GM19395 (cell line): ENCODE results near the gene ITGA6.

Experiments
- ATAC-seq: cut with Tn5 transposase; IDR thresholded peaks from one replicate; pipeline ENCODE4 v1.9.1; 2021; ENCODE audit warnings: mild to moderate bottlenecking, moderate library complexity; ENCODE audit not compliant: unreplicated experiment

The ITGA6 gene

DNA sequence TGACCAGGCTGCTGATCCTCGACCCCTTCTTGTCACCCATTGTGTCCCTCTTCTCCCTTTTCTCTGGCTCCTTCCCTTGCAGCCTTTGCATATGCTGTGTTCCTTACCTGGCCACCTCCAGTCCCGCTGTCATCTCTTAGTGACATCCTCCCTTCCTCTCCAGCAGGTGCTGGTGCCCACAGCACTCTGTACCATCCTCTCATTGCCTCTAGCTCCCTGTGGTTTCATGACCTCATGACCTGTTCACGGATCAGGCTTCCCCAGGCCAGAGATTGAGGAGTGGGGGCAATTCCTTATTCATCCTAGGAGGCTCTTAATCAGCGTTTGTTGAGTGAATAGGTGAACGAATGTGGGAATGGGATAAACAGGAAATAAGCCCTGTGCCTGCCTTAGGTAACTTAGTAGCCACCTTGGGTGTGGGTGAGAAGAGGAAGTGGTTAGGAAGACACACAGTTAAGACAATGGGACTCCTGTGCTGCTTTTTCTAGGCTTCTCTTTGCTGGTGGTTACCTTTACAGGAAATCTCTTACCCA, 35.5 kb downstream of the ITGA6 start:
- no peak for ATAC-seq

DNA sequence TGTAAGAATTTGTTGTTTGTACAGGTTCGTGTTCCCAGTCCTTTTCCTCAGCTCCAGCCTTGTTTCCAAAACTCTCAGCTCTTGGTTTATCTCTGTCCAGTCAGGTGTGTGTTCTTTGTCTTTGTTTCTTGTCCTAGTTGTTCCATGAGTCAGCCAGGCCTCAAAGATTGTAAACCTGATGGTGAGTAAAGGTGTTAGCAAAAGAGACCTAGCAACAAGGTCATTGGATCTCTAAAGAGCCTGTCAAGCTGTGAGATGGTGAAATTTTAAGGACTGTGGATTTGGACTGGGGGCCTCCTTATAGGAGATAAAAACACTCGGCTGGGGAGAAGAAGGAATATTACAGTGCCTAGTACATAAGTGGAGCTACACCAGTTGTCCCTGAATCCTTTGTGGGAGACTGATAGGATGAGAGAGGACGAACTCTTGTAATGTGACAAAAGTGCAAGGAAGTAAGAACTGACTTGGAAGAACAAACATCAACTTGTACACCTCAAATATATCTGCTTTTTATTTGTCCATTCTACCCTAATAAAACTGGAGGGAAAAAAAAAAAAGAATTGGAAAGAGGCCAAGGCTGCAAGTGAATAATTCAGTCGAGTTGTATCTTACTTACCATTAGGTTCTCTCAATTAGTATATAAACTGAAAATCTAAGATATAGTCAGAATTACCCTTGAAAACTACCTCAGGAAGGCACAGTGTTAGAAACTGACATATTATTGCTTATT, 37.2 kb downstream of the ITGA6 start:
- ATAC-seq = no peak

DNA sequence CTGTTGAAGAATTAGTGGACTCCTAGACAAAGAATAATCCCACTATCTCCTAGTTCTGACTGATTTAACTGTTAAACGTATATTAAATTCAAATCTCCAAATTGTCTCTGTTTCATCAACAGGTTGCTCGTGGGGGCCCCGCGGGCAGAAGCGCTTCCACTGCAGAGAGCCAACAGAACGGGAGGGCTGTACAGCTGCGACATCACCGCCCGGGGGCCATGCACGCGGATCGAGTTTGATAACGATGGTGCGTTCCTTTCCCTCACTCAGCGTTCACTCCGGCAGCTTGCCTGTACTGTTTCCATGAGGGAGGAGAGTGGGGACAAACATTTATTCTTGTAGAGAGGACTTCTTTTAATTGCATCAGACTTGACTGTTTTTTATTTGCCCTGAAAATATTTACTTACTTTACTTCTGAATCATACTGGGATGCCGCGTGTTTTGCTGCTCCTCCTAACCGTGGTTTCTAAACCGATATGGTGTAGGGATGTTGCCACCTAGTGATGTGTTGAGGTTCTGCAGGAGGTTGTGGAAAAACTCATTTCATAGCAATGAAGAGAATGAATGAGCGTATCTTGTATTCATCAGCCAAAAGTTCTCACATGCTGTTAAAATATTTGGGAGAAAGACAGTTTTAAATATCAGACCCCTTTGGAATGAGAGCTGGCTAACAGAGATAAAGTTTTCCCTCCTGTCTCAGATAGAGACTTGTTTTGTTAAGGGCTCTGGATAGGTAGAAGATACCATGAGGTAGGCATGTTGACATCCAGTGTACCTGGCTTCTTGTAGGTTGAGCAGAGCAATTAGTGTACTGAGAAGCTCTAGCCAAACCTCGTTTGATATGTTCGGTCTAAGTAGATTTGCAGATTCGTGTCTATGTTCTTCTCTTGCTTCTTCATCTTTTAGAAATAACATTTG, 38.3 kb downstream of the ITGA6 start:
- ATAC-seq = no peak

DNA sequence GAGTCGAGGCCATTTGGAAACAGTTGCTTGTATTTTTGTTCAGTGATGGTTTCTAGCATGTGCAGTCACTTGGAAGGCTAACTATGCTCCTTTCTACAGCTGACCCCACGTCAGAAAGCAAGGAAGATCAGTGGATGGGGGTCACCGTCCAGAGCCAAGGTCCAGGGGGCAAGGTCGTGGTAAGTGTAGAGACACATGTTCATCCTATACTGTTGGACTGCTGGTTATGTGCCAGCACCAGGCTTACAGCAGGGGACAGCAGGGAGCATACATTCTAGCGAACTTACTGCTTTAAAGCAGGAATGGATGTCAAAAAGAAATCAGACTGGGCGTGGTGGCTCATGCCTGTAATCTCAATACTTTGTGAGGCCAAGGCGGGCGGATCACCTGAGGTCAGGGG, 40.0 kb downstream of the ITGA6 start:
- no peak for ATAC-seq

DNA sequence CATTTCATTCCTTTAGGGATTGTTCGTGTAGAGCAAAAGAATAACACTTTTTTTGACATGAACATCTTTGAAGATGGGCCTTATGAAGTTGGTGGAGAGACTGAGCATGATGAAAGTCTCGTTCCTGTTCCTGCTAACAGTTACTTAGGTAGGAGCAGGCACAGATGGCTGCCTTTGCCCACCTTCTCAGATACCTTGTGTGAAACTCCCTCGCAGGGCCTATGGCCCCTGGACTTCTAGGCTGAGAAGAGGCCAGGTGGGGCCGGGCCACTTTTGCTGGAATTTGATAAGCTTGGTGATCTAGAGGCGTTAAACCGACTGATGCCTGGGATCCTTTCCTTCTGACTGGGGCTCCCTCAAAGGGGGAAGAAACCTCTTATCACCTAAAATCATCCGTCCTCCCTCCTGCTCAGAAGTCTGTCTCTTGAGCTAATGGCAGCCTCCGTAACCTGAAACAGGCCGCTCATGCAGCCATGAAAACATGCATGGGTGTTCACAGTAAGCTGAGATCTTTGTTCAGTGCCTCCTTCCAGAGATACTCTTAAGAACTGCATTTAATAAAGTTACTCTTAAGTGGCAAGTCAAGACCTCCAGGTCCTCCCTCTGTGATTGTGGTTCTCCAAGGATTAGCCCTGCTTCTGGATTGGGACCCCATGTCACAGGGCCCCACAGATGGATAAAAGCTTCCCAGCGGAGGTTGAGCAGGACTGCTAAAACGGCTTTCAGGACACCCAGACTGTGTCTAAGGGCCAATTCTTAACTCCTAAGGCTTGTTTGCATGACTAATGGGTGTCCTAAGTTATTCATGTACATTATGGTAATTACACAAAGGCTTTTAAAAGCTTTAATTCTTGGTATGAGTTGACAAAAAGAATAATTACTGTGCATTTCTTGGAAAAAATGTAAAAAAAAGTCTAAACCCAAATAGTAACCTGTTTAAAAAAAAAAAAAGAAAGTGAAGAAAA, 43.9 kb downstream of the ITGA6 start:
- ATAC-seq = no peak

DNA sequence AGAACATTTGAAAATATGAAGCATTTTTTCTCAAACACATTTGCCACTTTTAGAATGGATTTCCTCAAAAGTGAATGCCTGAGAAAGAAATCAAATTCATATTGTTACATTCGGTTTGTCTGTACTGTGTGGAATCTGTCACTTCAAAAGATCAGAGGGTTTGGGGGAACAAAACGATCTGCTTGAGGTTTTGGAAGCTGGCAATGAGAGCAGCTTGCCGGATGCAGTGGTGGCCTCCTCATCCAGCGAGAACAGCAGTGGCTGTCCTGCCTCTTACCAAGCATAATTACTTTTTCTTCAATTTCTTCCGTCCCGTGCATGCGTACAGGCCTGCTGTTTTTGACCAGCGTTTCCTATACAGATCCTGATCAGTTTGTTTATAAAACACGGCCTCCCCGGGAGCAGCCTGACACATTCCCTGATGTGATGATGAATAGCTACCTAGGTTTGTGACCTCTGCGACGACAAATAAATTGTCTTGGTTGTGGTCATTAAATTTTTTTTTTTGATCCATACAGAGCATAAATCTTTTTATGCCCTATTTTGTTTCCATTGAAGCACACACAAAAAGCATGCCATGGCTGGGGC, 45.2 kb downstream of the ITGA6 start:
- ATAC-seq = no peak

DNA sequence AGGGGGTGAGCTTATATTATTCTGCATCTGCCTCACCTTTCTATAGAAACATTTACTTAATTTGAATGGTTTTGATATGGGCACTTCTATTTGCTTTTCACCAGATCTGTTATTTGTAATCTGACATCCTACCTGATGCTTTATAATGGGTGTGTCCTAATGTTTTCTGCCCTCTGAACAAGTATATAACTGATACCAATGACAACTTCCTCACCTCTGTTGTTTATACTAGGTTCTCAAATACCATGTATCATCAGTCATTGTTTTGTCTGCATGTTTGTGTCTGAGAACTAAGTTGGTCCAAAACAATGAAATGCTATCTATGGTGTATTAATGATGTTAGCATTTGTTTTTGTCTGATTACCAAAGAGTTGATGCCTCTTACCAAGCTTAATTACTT, 45.8 kb downstream of the ITGA6 start:
- ATAC-seq = no peak

DNA sequence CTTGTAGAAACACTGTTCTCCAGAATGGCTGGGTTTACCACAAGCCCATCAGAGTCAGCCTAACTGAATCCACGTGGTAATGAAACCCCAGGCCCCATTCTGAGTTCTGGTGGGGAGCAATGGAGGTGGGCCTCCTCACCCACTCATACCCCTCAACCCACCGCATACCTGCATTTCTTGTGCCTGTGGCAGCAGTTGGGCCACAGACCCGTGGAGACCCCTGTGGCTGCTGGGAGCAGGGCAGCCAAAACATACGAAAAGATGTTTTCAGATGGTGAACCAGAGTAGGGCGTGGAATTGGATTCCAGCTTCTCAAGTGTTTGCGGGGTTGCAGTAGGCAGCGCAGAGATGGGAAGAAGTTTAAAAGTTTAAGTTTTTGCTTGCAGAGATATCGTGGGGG, 51.0 kb downstream of the ITGA6 start:
- no peak for ATAC-seq

DNA sequence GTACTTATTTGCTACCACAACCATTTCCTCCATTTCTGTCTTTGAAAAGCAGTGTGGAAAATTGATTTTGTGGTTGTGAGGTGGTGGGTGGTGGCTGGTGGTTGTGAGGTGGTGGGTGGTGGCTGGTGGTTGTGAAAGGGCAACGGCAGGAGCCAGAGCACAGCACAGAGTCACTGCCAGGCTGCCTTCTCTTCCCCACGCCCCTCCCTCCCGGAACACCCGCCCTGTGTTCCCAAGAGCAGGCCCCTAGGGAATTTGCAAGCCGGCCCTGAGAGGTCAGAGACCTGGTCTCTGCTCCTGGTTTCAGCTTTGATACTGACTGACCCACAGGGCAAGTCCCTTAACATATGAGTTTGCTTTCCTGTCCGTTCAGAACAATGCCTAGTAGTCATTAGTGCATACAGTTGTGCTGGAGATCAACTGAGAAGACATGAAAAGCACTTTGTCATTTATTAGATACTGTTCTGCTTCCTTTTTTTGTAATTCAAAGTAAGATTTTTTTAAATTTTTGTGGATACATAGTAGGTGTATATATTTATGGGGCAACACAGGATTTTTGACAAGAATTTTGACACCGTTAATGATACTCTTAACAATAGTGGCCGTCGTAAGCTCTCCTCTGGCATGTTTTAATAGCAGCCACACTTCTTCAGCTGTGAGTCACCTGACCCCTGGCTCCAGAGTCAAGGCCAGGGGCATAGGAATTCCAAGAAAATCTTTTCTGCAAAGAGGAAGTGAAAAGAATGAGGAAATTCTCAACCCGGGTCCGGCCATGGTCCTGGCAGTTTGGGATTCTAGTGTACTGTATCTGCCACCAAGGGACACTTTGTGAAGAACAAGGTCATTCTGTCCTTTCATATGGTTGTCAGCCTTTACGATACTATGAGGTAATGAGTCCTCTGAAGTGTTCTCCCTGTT, 53.2 kb downstream of the ITGA6 start:
- ATAC-seq = no peak

DNA sequence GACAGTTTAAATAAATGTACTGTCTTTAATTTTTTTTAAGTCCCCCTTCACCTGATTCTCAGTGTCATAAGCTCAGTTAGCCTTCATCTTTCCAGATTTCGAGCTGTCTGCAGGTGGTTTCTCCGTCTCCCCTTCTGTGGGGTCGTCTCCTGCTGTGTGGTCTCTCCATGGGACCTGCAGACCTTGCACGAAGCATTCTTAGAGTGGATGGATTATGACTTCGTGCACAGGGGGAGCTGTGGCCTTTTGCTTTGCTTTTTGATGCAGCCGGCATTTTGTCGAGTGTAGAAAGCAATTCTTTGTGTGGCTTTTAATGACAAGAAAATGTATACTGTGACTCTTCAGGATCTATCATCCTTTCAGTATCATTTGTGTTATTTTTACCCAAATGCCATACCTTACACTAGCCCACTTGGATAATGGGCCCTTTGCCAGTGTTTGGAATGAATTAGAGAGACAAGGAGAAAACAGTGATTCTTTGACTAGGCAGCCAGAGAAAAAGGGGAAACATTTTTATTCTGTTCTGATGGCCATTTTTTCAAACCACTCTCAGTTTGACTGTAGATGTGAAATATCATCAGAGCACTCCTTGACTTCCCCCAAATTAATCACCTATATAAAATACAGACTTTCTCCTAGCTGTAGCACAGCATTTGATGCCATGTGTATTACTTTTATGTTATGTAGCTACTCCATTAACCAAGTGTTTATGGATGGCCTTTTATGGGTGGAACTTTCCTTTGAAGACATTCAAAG, 54.3 kb downstream of the ITGA6 start:
- no peak for ATAC-seq

DNA sequence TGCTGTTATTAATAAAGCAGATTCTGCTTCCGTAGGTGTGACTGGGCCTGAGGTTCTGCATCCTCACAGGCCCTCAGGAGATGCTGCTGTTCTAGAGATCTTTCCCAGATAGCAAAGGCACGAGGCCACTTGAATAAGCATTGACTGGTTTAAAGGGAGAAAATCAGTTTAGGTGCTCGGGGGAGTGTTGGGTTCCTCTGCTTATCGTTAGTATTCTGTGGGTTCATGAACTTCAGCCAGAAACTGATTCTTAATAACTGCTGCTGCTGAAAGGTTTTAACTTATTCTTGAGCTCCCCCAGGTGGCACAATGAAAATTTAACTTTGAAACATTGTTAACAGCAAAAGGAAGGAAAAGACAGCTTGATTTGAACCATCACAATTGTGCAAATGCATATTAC, 56.9 kb downstream of the ITGA6 start:
- ATAC-seq = no peak

DNA sequence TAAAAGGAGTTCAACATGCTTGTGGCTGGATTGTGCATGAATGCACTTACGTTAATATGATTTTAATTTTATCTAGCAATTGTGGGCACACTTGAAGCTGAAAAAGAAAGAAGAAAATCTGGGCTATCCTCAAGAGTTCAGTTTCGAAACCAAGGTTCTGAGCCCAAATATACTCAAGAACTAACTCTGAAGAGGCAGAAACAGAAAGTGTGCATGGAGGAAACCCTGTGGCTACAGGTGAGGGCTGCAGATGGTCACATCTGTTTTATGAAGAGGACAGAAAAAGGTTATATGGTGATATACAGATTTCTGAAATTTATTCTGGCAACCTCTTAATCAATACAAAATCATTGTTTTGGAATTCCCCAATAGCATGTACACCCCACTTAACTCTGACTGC, 57.3 kb downstream of the ITGA6 start:
- no peak for ATAC-seq

DNA sequence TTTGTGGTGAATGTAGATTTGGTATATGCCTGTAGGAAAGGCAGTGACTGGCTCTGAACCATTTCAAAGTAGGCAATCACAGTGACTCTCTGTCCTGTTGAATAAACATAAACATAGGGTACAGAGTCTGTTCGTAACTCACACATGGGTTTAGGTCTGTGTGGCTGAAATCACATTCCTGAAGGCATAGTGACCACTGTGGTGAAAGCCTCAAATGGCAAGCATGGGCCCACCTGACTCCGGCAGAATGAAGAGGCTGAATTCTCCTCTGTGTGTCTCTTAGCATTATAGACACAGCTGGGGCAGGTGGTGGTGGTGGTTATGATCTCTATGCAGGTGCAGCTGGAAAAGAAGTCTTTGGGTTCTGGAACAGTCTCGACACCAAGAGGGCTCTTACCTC, 61.2 kb downstream of the ITGA6 start:
- no peak for ATAC-seq

DNA sequence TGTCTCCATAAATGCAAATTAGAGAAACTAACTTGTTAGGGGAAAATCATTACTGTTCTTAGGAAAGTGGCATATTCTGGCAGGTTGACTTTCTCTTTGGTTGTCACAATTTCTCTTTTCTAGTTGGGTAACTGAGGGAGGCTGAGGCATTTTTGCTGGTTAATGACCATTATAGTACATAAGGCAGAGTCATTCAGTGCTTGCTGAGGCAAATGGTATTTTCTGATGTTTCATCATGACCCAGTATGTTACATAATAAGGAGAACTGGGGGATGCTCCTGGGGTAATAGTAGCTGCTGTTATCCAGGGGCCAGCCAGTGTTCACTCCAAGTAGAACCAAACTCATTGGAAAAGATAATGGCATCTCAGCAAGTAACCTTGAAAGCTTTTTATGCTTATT, 62.3 kb downstream of the ITGA6 start:
- no peak for ATAC-seq

DNA sequence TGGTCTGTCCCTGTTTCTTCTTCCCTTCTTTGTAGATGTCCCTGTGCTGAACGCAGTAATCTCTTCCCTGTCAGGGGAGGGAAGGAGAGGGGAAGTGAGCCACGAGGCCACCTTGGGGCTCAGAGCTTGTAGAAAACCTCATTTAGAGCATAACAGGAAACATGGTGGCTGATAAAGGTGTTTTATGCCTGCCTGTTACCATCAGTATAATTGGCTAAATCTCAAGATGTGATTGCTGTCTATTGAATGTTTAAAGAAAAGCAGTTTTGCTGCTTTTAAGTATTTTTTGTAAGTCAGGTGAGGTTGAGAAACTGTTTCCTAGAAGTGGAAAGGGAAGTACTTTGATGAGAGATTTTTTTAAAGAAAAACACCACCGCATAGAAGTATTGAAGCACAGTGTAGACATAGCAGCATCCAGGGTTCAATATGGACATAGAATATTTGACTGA, 68.8 kb downstream of the ITGA6 start:
- ATAC-seq = no peak

DNA sequence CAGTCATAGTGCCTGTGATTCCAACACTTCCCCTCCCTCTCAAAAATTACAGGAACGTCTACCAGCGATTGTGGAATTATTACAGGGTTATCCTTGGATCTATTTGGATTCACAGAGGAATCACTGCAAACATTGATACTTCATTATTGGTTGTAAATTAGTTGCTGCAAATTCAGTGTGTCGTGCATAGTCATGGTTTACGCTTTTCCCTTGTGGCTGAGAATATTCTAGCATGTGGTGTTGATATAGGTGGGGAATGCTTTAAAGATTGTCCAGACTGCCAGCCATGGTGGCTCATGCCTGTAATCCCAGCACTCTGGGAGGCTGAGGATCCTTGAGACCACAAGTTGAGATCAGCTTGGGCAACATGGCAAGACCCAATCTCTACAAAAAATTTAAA, 79.8 kb downstream of the ITGA6 start:
- no peak for ATAC-seq

DNA sequence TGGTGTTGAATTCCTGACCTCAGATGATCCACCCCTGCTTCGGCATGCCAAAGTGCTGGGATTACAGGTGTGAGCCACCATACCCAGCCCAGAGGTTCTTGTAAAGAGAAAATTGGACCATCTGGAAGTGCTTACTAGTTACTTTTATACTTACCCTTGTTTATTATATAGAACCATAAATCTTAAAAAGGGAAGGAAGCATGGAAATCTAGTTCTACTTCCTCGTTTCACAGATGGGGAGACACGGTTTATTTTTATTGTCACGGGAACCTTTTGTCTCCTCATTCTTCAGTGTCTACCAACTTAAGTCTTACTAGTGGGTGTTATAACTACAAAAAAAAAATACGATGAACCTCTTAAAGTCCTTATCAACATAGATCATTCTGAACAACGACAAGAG, 82.7 kb downstream of the ITGA6 start:
- ATAC-seq = no peak

DNA sequence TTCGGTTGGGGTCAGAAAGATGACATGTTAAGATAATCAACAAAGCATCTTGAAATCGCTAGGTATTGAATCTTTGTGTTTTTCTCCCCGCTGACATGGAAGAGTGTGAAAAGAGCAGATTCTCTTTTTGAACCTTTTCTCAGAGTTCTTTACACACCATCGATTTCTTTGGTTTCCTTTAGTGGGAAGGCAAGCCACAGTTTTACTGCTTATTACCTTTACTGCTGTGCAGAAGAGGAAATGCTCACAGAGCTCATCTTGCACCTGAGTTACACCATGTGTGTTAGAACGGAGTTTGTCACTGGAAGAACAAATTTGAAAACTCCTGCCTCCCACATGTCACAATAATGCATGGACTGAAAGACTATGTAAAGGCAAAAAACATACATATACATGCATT, 83.2 kb downstream of the ITGA6 start:
- ATAC-seq = no peak
